HepG2 (cell line): ENCODE results near the gene IWS1. TPM values are rescaled to one million over a fixed set of nuclear protein-coding genes. Genes with fewer than 3 reads are reported as not detected.
A peak's percentile ranks its signal among the peaks of the same experiment; 100 is the strongest.

ENCODE experiments used
- AHR ChIP-seq: IDR thresholded peaks from 2 replicates; pipeline ENCODE4 v1.6.1; 2018; ENCODE audit warnings: missing genetic modification reagents, missing compliant biosample characterization
- HOXD1 ChIP-seq: sonication (generic); formaldehyde crosslinking; IDR thresholded peaks from 2 replicates; pipeline ENCODE4 v1.5.0; 2020; ENCODE audit warnings: missing genetic modification reagents
- JUNB ChIP-seq: sonication (generic); formaldehyde crosslinking; IDR thresholded peaks from 2 replicates; pipeline ENCODE4 v1.8.0; 2022; ENCODE audit warnings: missing genetic modification reagents, mild to moderate bottlenecking, borderline replicate concordance
- KDM3A ChIP-seq: IDR thresholded peaks from 2 replicates; pipeline ENCODE4 v1.6.1; 2018; ENCODE audit warnings: low read depth, missing compliant biosample characterization
- MAFK ChIP-seq, 2 experiments: IDR thresholded peaks in 1 of 2; conservative IDR thresholded peaks in 1 of 2; 2 replicates each; pipeline ENCODE4 v1.6.1; 2011; ENCODE audit warnings: improper control_type of control experiment in 2 of 2, low read length in 2 of 2
- SSRP1 ChIP-seq: IDR thresholded peaks from 2 replicates; pipeline ENCODE4 v1.6.1; 2016; ENCODE audit warnings: control low read depth
- ZC3H13 ChIP-seq: sonication (generic); formaldehyde crosslinking; IDR thresholded peaks from 2 replicates; pipeline ENCODE4 v1.8.1; 2023; ENCODE audit warnings: mild to moderate bottlenecking, missing genetic modification reagents, moderate library complexity
- ZNF101 ChIP-seq: sonication (generic); formaldehyde crosslinking; IDR thresholded peaks from 2 replicates; pipeline ENCODE4 v1.4.0; 2020; ENCODE audit warnings: mild to moderate bottlenecking, low read depth, missing genetic modification reagents, borderline replicate concordance
- ZNF589 ChIP-seq: sonication (generic); formaldehyde crosslinking; conservative IDR thresholded peaks from 2 replicates; pipeline ENCODE4 v1.8.0; 2022; ENCODE audit warnings: mild to moderate bottlenecking, moderate library complexity, missing genetic modification reagents
- ZNF598 ChIP-seq: sonication (generic); formaldehyde crosslinking; IDR thresholded peaks from 2 replicates; pipeline ENCODE4 v1.5.1; 2020; ENCODE audit warnings: mild to moderate bottlenecking, missing genetic modification reagents, borderline replicate concordance
- ZNF644 ChIP-seq: IDR thresholded peaks from 2 replicates; pipeline ENCODE4 v1.6.1; 2016; ENCODE audit warnings: low read depth
- ZNF841 ChIP-seq: sonication (generic); formaldehyde crosslinking; IDR thresholded peaks from 2 replicates; pipeline ENCODE4 v1.8.1; 2023; ENCODE audit warnings: missing genetic modification reagents, borderline replicate concordance
- polyA plus RNA-seq, 8 experiments: library from polyadenylated mRNA; depleted of rRNA in 3 of 8; stranded (reverse) in 7 of 8; unstranded in 1 of 8; fragments of >200 nt; fragmentation: Illumina TruSeq in 4 of 8; extraction: Trizol in 4 of 8; gene quantifications; 2 replicates each; pipeline versions ENCODE4 v1.2.1 to v1.2.3, GENCODE V29; 2011 to 2016; ENCODE audit warnings: low read depth in 4 of 8, missing spikeins in 1 of 8, mixed read lengths in 1 of 8; ENCODE audit not compliant: insufficient read depth in 1 of 8
- total RNA-seq, 5 experiments: library from RNA; depleted of rRNA; stranded (reverse); fragments of >200 nt; fragmentation: Illumina TruSeq; extraction: Trizol; gene quantifications; 2 replicates each; pipeline ENCODE4 v1.2.3, GENCODE V29; 2016; ENCODE audit warnings: low read depth in 1 of 5
- TF ChIP-seq, protein P1 (sequence below): IDR thresholded peaks from 2 replicates; pipeline ENCODE4 v1.6.1; 2016; ENCODE audit warnings: missing compliant biosample characterization, missing genetic modification reagents, borderline replicate concordance
- TF ChIP-seq, protein P2 (sequence below): sonication (generic); formaldehyde crosslinking; IDR thresholded peaks from 2 replicates; pipeline ENCODE4 v1.4.0; 2020; ENCODE audit warnings: missing genetic modification reagents, borderline replicate concordance
- TF ChIP-seq, protein P3 (sequence below): sonication (generic); formaldehyde crosslinking; conservative IDR thresholded peaks from 2 replicates; pipeline ENCODE4 v1.8.0; 2022; ENCODE audit warnings: low read depth, missing genetic modification reagents

The IWS1 gene
- total and polyA plus RNA-seq, 2 of the 13 experiments (the other 11 are each of a cell fraction or from before 2014, with no cell fraction given): 28.9 to 62.3 TPM

DNA sequence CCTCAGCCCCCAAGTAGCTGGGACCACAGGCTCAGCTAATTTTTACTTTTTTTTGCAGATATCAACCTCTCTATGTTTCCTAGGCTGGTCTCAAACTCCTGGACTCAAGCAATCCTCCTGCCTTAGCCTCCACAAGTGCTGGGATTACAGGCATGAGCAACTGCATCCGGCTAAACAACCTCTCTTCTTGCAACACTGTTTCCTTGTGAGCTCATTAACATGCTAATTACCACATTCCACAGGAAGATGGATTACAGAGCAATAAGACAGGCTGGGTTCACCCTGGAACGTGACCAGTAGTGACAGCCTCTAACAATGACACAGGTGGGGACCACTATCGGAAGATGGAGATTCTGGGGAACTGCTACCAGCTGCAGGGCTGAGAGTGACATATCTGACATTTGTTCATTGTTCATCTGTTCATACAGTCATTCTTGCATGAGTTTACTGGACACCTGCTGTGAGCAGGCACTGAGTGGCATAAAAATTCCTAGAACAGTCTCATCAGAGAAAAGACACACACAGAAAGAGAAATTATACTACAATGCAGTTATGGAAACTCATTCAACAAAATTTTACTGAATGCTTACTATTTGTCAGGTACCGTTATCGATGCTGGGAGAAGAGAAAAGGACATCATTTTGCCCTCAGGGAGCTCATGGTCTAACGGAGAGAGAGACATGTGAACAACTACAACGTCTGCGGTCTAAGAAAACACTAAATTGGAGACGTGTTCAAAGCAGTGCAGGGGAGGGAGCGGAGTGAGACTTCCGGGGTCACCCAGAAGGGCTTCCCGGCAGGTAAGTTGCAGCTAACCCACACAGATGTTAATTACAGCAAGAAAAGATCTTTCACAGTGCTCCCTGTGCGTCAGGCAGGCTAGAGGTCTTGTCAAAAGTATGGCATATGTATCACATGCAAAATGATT, 70.5 kb downstream of the IWS1 start (continued):
- TF ChIP-seq ZNF589 (CRISPR knock-in tag): no peak
- TF ChIP-seq ZC3H13 (CRISPR knock-in tag): no peak; the same call in 1 of the 2 replicates
- no peak for TF ChIP-seq ZNF841 (CRISPR knock-in tag)
- TF ChIP-seq, protein P1, sequence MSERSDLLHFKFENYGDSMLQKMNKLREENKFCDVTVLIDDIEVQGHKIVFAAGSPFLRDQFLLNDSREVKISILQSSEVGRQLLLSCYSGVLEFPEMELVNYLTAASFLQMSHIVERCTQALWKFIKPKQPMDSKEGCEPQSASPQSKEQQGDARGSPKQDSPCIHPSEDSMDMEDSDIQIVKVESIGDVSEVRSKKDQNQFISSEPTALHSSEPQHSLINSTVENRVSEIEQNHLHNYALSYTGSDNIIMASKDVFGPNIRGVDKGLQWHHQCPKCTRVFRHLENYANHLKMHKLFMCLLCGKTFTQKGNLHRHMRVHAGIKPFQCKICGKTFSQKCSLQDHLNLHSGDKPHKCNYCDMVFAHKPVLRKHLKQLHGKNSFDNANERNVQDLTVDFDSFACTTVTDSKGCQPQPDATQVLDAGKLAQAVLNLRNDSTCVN (CRISPR knock-in tag): no peak
- TF ChIP-seq ZNF101 (CRISPR knock-in tag): no peak
- TF ChIP-seq SSRP1 (CRISPR knock-in tag): no peak
- no peak for TF ChIP-seq ZNF644
- 0 out of 2 replicates have a peak, but pooled peaks have one; percentile 12 for TF ChIP-seq AHR (CRISPR knock-in tag)
- no peak for TF ChIP-seq HOXD1
- TF ChIP-seq MAFK (conservative IDR thresholded peaks at IDR 0.05 in 1 of 2, IDR thresholded peaks at IDR 0.05 in 1 of 2; ENCODE audit: low read length in 2 of 2): no peak
- TF ChIP-seq ZNF598 (CRISPR knock-in tag): 0 out of 2 replicates have a peak, but pooled peaks have one; percentile 56
- TF ChIP-seq KDM3A (CRISPR knock-in tag): no peak
- TF ChIP-seq JUNB (CRISPR knock-in tag): no peak
- TF ChIP-seq, protein P2, sequence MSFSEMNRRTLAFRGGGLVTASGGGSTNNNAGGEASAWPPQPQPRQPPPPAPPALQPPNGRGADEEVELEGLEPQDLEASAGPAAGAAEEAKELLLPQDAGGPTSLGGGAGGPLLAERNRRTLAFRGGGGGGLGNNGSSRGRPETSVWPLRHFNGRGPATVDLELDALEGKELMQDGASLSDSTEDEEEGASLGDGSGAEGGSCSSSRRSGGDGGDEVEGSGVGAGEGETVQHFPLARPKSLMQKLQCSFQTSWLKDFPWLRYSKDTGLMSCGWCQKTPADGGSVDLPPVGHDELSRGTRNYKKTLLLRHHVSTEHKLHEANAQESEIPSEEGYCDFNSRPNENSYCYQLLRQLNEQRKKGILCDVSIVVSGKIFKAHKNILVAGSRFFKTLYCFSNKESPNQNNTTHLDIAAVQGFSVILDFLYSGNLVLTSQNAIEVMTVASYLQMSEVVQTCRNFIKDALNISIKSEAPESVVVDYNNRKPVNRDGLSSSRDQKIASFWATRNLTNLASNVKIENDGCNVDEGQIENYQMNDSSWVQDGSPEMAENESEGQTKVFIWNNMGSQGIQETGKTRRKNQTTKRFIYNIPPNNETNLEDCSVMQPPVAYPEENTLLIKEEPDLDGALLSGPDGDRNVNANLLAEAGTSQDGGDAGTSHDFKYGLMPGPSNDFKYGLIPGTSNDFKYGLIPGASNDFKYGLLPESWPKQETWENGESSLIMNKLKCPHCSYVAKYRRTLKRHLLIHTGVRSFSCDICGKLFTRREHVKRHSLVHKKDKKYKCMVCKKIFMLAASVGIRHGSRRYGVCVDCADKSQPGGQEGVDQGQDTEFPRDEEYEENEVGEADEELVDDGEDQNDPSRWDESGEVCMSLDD: no peak
- TF ChIP-seq, protein P3, sequence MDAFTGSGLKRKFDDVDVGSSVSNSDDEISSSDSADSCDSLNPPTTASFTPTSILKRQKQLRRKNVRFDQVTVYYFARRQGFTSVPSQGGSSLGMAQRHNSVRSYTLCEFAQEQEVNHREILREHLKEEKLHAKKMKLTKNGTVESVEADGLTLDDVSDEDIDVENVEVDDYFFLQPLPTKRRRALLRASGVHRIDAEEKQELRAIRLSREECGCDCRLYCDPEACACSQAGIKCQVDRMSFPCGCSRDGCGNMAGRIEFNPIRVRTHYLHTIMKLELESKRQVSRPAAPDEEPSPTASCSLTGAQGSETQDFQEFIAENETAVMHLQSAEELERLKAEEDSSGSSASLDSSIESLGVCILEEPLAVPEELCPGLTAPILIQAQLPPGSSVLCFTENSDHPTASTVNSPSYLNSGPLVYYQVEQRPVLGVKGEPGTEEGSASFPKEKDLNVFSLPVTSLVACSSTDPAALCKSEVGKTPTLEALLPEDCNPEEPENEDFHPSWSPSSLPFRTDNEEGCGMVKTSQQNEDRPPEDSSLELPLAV (CRISPR knock-in tag): no peak
